Measurements from ENCODE around the gene POC1B.

POC1B gene

DNA sequence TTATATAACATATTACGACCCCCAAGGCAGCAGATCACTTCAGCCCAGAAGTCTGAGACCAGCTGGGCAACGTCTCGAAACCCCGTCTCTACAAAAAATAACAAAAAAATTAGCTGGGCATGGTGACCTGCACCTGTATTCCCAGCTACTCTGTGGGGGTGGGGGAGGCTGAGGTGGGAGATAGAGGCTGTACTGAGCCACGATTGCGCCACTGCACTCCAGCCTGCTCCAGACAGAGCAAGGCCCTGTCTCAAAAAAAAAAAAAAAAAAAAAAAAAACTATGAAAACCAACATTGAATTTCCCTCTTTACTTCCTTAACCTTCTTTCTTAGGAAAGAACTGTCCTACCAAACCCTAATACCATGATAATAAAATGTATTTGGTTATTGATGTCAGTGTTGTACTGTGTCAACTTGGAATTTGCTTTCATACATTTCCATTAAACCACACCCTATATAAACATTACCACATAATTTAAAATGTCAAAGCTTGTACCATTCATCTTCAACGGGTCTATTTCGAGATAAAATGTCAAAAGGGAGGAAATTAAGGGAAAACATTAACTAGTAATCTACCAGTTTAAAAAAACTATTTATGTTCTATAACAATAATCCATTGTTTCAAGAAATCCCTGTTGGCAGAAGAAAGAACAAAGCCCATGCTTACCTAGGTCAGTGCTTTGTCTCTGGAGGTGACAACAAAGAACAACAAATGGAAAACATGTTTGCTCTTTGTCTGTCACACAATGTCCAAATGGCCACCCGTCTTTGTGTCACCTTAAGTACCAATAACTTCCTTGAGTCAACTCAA is 18.6 kb downstream of the POC1B start:
- H3K4me1 ChIP-seq (ENCODE audit: control insufficient read depth, low read depth, low read length) = no peaks in the 10 kb centered on the region
- H3K27ac ChIP-seq (ENCODE audit: low read length) = no peak overlapping the region
- no peak overlapping the region for H3K4me3 ChIP-seq (ENCODE audit: low read length)

GRCh38 chr12:89506050-89506449 is 19.8 kb downstream of the POC1B start:
- no peak overlapping the region for H3K27ac ChIP-seq (ENCODE audit: low read length)
- no peaks in the 10 kb centered on the region for H3K27me3 ChIP-seq (ENCODE audit: control insufficient read depth, insufficient read depth, low read length)
- no peaks in the 10 kb centered on the region for H3K36me3 ChIP-seq (ENCODE audit: control insufficient read depth, low read depth, low read length)
- H3K9me3 ChIP-seq (ENCODE audit: control insufficient read depth, low read depth, low read length) = no peaks in the 10 kb centered on the region
- H3K4me1 ChIP-seq (ENCODE audit: control insufficient read depth, low read depth, low read length) = no peaks in the 10 kb centered on the region
- H3K4me3 ChIP-seq (ENCODE audit: low read length) = no peak overlapping the region
- no peak overlapping the region for H3K9ac ChIP-seq (ENCODE audit: low read length)

More for the DNA sequence above, 18.6 kb downstream of the POC1B start:
- H3K36me3 ChIP-seq (ENCODE audit: control insufficient read depth, low read depth, low read length) = no peaks in the 10 kb centered on the region
- H3K9ac ChIP-seq (ENCODE audit: low read length) = no peak overlapping the region
- H3K27me3 ChIP-seq (ENCODE audit: control insufficient read depth, insufficient read depth, low read length) = no peaks in the 10 kb centered on the region
- no peaks in the 10 kb centered on the region for H3K9me3 ChIP-seq (ENCODE audit: control insufficient read depth, low read depth, low read length)

GRCh38 chr12:89504560-89505346 is 21.1 kb downstream of the POC1B start:
- H3K4me3 ChIP-seq (ENCODE audit: low read length) = no peak overlapping the region
- no peak overlapping the region for H3K27ac ChIP-seq (ENCODE audit: low read length)
- H3K36me3 ChIP-seq (ENCODE audit: control insufficient read depth, low read depth, low read length) = no peaks in the 10 kb centered on the region
- no peaks in the 10 kb centered on the region for H3K27me3 ChIP-seq (ENCODE audit: control insufficient read depth, insufficient read depth, low read length)
- no peaks in the 10 kb centered on the region for H3K9me3 ChIP-seq (ENCODE audit: control insufficient read depth, low read depth, low read length)
- no peaks in the 10 kb centered on the region for H3K4me1 ChIP-seq (ENCODE audit: control insufficient read depth, low read depth, low read length)
- H3K9ac ChIP-seq (ENCODE audit: low read length) = no peak overlapping the region

GRCh38 chr12:89501793-89502192 is 24.1 kb downstream of the POC1B start:
- no peaks in the 10 kb centered on the region for H3K27me3 ChIP-seq (ENCODE audit: control insufficient read depth, insufficient read depth, low read length)
- H3K4me3 ChIP-seq (ENCODE audit: low read length) = no peak overlapping the region

GRCh38 chr12:89499857-89500256 is 26.0 kb downstream of the POC1B start:
- Histone ChIP-seq H3K27me3 (ENCODE audit: control insufficient read depth, insufficient read depth, low read length) (no peaks in the 10 kb centered on the region), H3K4me1 (ENCODE audit: control insufficient read depth, low read depth, low read length) (peaks cover 4% of the 10 kb centered on the region), H3K27ac (ENCODE audit: low read length) (no peak overlapping the region), H3K9ac (ENCODE audit: low read length) (no peak overlapping the region), H3K4me3 (ENCODE audit: low read length) (no peak overlapping the region), H3K9me3 (ENCODE audit: control insufficient read depth, low read depth, low read length) (no peaks in the 10 kb centered on the region), H3K36me3 (ENCODE audit: control insufficient read depth, low read depth, low read length) (no peaks in the 10 kb centered on the region)

More at GRCh38 chr12:89501793-89502192, 24.1 kb downstream of the POC1B start:
- no peaks in the 10 kb centered on the region for H3K9me3 ChIP-seq (ENCODE audit: control insufficient read depth, low read depth, low read length)
- no peak overlapping the region for H3K9ac ChIP-seq (ENCODE audit: low read length)
- H3K27ac ChIP-seq (ENCODE audit: low read length) = no peak overlapping the region
- H3K4me1 ChIP-seq (ENCODE audit: control insufficient read depth, low read depth, low read length) = peaks cover 4% of the 10 kb centered on the region
- H3K36me3 ChIP-seq (ENCODE audit: control insufficient read depth, low read depth, low read length) = no peaks in the 10 kb centered on the region

GRCh38 chr12:89497467-89497866 is 28.4 kb downstream of the POC1B start:
- Histone ChIP-seq H3K4me3 (ENCODE audit: low read length) (no peak overlapping the region), H3K27me3 (ENCODE audit: control insufficient read depth, insufficient read depth, low read length) (no peaks in the 10 kb centered on the region), H3K4me1 (ENCODE audit: control insufficient read depth, low read depth, low read length) (peaks cover 4% of the 10 kb centered on the region), H3K27ac (ENCODE audit: low read length) (no peak overlapping the region), H3K36me3 (ENCODE audit: control insufficient read depth, low read depth, low read length) (no peaks in the 10 kb centered on the region), H3K9ac (ENCODE audit: low read length) (no peak overlapping the region), H3K9me3 (ENCODE audit: control insufficient read depth, low read depth, low read length) (no peaks in the 10 kb centered on the region)

- H3K4me3 ChIP-seq (ENCODE audit: low read length) = no peak overlapping the region
- H3K36me3 ChIP-seq (ENCODE audit: control insufficient read depth, low read depth, low read length) = no peaks in the 10 kb centered on the region
- peaks cover 4% of the 10 kb centered on the region for H3K4me1 ChIP-seq (ENCODE audit: control insufficient read depth, low read depth, low read length)
- H3K9ac ChIP-seq (ENCODE audit: low read length) = no peak overlapping the region
- H3K27me3 ChIP-seq (ENCODE audit: control insufficient read depth, insufficient read depth, low read length) = no peaks in the 10 kb centered on the region
- H3K27ac ChIP-seq (ENCODE audit: low read length) = no peak overlapping the region
- H3K9me3 ChIP-seq (ENCODE audit: control insufficient read depth, low read depth, low read length) = no peaks in the 10 kb centered on the region
These were observed 28.8 kb downstream of the POC1B start for GRCh38 chr12:89497005-89497404.

GRCh38 chr12:89494411-89495231 is 31.2 kb downstream of the POC1B start:
- Histone ChIP-seq H3K36me3 (ENCODE audit: control insufficient read depth, low read depth, low read length) (no peaks in the 10 kb centered on the region), H3K9ac (ENCODE audit: low read length) (no peak overlapping the region), H3K27me3 (ENCODE audit: control insufficient read depth, insufficient read depth, low read length) (no peaks in the 10 kb centered on the region), H3K9me3 (ENCODE audit: control insufficient read depth, low read depth, low read length) (no peaks in the 10 kb centered on the region), H3K4me3 (ENCODE audit: low read length) (no peak overlapping the region), H3K4me1 (ENCODE audit: control insufficient read depth, low read depth, low read length) (peaks cover 4% of the 10 kb centered on the region), H3K27ac (ENCODE audit: low read length) (no peak overlapping the region)

GRCh38 chr12:89493670-89494302 is 32.1 kb downstream of the POC1B start:
- no peaks in the 10 kb centered on the region for H3K27me3 ChIP-seq (ENCODE audit: control insufficient read depth, insufficient read depth, low read length)
- no peaks in the 10 kb centered on the region for H3K36me3 ChIP-seq (ENCODE audit: control insufficient read depth, low read depth, low read length)
- no peaks in the 10 kb centered on the region for H3K9me3 ChIP-seq (ENCODE audit: control insufficient read depth, low read depth, low read length)
- no peak overlapping the region for H3K9ac ChIP-seq (ENCODE audit: low read length)
- H3K4me1 ChIP-seq (ENCODE audit: control insufficient read depth, low read depth, low read length) = peaks cover 4% of the 10 kb centered on the region
- H3K4me3 ChIP-seq (ENCODE audit: low read length) = no peak overlapping the region
- H3K27ac ChIP-seq (ENCODE audit: low read length) = no peak overlapping the region

DNA sequence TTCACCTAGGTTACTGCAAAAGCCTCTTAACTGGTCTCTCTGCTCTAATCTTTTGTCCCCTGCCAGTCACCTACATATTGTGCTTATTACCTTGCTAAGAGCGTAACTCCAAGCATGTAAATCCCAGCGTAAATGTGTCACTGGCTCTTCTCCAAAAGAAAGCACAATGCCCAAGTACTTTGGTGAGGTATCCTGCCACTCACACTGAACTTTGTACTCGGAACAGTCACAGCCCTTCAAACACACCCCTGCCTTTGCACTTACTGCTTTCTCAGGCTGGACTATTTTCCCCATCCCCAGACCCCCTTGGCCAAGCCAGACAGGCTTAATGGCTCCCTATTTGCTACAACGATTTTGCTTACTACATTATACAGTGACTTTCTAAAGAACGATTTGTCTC is 33.0 kb downstream of the POC1B start:
- Histone ChIP-seq H3K27ac (ENCODE audit: low read length) (no peak overlapping the region), H3K4me3 (ENCODE audit: low read length) (no peak overlapping the region), H3K27me3 (ENCODE audit: control insufficient read depth, insufficient read depth, low read length) (no peaks in the 10 kb centered on the region), H3K9me3 (ENCODE audit: control insufficient read depth, low read depth, low read length) (no peaks in the 10 kb centered on the region), H3K4me1 (ENCODE audit: control insufficient read depth, low read depth, low read length) (peaks cover 4% of the 10 kb centered on the region), H3K36me3 (ENCODE audit: control insufficient read depth, low read depth, low read length) (no peaks in the 10 kb centered on the region), H3K9ac (ENCODE audit: low read length) (no peak overlapping the region)

DNA sequence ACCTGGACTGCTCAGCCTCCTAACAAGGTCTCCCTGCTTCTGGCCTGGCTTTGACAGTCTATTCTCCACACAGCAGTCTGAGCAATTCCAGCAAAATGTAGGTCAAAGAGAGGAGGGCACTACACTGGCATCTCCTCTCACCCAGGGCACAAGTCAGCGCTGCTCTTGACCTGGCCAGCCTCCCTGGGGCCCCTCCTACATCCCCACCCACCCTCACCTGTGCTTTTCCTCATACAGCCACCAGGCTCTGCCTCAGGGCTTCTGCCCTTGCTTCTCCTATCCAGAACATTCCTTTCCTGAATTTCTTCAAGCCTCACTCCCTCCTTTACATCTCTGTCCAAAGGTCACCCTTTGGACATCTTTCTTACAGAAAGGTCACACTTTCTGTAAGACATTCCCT is 34.9 kb downstream of the POC1B start:
- H3K27me3 ChIP-seq (ENCODE audit: control insufficient read depth, insufficient read depth, low read length) = no peaks in the 10 kb centered on the region
- H3K27ac ChIP-seq (ENCODE audit: low read length) = no peak overlapping the region
- H3K4me3 ChIP-seq (ENCODE audit: low read length) = no peak overlapping the region
- no peaks in the 10 kb centered on the region for H3K9me3 ChIP-seq (ENCODE audit: control insufficient read depth, low read depth, low read length)
- peaks cover 7% of the 10 kb centered on the region for H3K4me1 ChIP-seq (ENCODE audit: control insufficient read depth, low read depth, low read length)
- no peaks in the 10 kb centered on the region for H3K36me3 ChIP-seq (ENCODE audit: control insufficient read depth, low read depth, low read length)
- H3K9ac ChIP-seq (ENCODE audit: low read length) = no peak overlapping the region

Measured in iPS-18a (cell line).